HG02970 (cell line): ENCODE data around the gene ELOA.
"Not testable (repeated sequence)": the region's sequence is repeated elsewhere in the genome, so short reads cannot be mapped to it uniquely, and the experiment has no call there.

Source experiments
- ATAC-seq: cut with Tn5 transposase; IDR thresholded peaks from one replicate; pipeline ENCODE4 v1.9.1; 2021; ENCODE audit warnings: mild to moderate bottlenecking, moderate library complexity, moderate number of reproducible peaks; ENCODE audit not compliant: unreplicated experiment, low FRiP score

The ELOA gene

GRCh38 chr1:23779826-23780371 is 36.6 kb downstream of the ELOA start:
- no peak for ATAC-seq

DNA sequence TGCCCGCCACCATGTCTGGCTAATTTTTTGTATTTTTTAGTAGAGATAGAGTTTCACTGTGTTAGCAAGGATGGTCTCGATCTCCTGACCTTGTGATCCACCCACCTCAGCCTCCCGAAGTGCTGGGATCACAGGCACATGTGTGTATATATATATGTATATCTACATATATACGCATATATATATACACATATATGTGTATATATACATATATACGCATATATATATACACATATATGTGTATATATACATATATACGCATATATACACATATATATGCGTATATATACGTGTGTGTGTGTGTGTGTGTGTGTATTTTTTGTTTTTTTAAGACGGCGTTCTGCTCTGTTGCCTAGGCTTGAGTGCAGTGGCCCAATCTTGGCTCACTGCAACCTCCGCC is 39.9 kb downstream of the ELOA start:
- not testable (repeated sequence) for ATAC-seq

GRCh38 chr1:23784846-23785245 is 41.6 kb downstream of the ELOA start:
- no peak for ATAC-seq

- ATAC-seq = no peak
Observed at GRCh38 chr1:23787701-23788100, 44.4 kb downstream of the ELOA start.

- ATAC-seq = no peak
Observed at GRCh38 chr1:23788695-23789094, 45.4 kb downstream of the ELOA start.

DNA sequence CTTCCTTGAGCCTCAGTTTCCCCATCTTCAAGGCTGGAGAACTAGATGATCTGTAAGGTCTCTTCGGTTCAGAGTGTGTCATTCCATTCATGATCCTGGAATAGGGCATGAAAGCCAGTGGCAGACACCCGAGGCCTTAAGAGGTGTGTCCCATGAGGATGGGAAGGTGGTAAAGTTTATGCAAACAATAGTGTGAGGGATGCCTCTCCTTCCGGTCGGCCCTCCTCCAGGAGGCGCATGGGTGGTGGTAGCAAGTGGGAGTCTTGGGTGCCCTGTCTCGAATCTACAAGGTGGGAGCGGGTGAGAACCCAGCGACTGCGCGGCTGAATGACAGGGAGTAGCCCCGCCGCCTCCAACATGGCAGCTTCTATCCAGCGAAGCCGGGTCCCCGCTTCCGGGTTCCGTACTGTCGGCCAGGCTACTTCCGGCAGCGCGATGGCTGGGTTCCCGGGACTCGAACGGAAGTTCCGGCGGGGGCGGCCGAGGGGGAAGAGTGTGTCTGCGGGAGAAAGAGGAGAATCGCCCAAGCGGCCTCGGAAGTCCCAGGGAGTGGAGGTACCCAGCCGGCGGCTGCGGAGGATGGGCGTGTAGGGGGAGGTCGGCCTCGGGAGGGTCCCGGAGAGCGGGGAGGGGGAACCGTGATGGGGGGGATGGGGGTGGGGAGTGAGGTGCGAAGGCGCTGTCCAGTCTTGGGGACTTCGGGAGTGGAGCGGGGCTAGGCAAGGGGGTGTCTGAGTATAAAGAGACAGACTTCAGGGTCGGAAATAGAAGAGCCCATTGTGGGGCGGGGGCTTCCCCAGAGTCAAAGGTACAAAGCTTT is 47.6 kb downstream of the ELOA start, which contains the start of gene LYPLA2:
LYPLA2 (plus strand) TSS at position 450 of the 820 bp plus-strand sequence. CDS start 1,538 bp downstream, outside the sequence.
- peak; percentile 51 for ATAC-seq

GRCh38 chr1:23791516-23792047 is 48.3 kb downstream of the ELOA start:
- ATAC-seq = no peak

DNA sequence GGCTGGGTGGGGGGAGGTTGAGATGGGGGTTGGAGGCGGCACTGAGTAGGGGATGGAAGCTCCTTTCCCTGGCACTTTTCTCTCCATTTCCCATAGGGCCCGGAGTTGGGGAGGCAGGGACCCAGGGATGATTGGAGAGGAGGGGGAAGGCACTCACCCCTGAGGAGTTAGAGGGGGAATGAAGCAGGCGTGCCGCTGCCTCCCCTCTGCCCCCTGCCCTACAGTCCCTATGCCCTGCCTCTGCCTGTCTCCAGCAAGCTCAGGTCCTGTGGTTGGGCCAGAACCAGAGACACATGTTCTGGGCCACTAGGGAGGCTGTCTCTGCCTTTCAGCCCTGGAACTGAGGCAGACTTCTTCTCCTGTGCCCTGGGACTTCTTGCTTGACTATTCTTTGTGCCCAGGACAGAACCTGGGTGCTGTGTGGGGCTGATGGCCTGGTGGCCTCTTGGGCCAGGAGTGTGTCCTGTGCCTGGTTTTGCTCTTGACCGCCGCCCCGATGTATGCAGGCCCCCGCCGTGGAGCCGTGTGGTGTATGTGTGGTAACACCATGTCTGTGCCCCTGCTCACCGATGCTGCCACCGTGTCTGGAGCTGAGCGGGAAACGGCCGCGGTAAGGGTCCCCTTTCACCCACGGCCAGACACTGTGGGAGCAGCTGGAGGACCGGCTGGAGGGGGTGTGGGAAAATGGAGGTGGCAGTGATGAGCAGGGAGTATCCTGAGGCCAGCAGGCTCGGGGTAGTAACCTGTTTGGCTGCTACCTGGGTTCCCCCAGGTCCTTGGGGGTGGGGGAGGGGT is 49.1 kb downstream of the ELOA start:
- no peak for ATAC-seq

DNA sequence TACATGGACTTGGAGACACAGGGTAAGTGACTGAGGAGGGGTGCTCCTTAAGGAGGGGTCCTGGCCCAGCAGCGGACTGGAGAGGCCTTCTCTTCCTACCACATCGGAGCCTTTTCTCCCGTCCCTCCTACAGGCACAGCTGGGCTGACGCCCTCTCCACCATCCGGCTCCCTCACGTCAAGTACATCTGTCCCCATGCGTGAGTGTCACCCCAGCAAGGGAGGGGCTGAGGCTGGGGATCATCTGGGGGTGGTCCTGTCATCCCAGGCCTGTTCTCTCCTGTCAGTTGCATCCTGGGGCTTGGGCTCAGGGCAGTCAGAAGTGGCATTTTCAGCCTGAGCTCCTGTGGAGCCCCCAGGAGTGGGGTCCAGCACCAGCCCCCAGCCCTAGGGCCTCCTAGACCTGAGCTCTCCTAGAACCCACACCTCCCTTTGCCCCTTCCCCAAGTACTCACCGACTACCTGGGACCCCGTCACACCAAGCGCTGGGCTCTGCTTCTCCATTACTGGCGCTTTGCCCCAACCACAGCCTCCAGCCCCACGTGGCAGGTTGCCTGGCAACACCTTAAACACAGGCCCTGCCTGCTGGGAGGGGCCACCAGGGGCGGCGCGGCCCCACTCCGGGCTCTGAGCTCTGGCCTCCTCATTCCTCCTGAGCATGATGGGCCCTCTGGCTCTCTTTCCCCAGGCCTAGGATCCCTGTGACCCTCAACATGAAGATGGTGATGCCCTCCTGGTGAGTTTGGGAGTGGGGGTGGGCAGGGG is 49.9 kb downstream of the ELOA start:
- ATAC-seq = no peak

DNA sequence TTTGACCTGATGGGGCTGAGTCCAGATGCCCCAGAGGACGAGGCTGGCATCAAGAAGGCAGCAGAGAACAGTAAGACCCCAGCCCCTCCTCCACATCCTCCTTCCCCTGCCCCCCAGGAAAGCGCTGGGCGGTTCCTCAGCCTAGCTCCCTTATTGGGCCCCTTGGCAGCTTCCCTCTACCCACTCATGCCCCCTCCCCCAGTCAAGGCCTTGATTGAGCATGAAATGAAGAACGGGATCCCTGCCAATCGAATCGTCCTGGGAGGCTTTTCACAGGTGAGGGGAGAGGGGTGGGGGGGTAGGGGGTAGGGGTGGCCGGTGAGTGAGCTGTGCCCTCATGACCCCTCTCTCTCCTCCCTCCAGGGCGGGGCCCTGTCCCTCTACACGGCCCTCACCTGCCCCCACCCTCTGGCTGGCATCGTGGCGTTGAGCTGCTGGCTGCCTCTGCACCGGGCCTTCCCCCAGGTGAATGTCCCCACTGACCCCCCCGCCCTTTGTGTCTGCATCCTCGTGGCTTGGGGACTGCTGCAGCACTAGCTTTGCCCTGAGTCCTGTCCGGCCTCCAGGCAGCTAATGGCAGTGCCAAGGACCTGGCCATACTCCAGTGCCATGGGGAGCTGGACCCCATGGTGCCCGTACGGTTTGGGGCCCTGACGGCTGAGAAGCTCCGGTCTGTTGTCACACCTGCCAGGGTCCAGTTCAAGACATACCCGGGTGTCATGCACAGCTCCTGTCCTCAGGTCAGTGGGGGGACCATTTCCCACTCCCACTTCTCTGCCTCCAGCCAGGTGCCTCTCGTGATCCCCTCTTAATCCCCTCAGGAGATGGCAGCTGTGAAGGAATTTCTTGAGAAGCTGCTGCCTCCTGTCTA is 50.8 kb downstream of the ELOA start:
- no peak for ATAC-seq

DNA sequence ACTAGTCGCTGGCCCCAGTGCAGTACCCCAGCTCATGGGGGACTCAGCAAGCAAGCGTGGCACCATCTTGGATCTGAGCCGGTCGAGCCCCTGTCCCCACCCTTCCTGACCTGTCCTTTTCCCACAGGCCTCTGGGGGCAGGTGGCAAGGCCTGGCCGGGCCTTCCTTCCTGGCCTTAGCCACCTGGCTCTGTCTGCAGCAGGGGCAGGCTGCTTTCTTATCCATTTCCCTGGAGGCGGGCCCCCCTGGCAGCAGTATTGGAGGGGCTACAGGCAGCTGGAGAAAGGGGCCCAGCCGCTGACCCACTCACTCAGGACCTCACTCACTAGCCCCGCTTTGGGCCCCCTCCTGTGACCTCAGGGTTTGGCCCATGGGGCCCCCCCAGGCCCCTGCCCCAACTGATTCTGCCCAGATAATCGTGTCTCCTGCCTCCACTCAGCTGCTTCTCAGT is 51.5 kb downstream of the ELOA start:
- ATAC-seq = not testable (repeated sequence)

DNA sequence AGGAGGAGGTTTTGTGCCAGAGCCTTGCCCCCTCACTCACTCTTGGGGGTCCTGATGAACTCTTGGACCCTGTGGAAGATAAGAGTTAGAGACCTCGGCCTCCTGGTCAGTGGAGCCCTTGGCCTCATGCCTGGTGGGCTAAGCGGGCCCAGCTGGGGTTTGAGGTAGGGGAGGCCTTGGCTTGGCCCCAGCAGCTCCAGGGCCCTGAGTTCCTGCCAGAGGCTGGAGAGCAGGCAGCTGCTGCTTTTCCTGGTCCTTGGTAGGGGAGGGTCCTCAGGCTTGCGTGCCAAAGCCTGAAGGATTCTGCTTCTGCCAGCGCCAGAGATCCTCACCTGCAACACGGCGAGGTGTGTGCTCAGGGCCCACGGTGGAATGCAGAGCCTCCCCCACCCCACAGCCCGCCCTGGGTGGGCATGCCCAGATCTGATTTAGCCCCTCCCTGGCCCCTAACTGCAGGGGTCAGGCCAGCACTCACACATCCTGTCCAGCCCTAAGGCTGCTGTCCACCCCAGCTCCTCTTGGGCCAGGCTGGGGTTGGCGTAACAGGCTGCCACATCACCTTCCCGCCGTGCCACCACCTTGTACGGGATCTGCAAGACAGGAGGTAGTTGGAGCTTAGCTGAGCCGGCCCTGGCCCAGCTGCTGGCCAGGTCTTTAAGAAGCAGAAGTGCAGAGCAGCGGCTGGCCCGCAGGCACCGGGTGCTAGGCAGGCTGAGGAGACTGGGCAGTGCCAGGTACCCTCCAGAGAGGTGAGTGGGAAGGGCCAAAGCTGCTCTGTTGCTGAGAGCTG is 52.6 kb downstream of the ELOA start:
- ATAC-seq = no peak

DNA sequence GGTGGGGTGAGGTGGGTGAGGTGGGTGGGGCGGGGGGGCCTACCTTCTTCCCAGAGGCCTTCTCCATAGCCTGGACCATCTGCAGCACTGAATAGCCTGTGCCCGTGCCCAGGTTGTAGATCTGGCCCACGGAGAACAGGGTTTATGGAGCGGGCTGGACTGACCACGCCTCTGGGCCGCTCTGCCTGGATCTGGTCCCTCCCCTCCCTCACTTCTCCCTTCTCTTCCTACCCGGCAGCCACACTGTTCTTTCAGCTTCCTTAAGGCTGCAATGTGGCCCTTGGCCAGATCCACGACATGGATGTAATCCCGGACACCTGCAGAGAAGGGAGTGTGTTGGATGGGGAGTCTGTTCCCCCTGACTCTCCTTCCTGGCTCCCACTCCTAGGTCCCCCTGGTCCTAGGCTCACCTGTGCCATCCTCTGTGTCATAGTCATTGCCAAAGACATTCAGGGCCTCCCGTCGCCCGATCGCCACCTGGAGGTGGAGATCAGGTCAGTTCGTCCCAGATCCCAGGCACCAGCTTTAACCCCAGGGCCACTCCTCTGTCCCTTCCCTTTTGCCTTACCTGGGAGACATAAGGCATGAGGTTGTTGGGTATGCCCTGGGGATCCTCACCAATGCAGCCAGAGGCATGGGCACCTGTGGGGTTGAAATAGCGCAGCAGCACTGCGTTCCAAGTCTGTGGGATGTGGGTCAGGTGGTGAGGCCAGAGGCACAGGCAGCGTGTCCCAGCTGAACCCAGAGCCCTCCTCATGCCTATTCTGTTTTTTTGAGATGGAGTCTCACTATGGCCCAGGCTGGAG is 53.4 kb downstream of the ELOA start:
- ATAC-seq = no peak

- ATAC-seq = no peak
Observed at GRCh38 chr1:23797478-23798448, 54.5 kb downstream of the ELOA start.

DNA sequence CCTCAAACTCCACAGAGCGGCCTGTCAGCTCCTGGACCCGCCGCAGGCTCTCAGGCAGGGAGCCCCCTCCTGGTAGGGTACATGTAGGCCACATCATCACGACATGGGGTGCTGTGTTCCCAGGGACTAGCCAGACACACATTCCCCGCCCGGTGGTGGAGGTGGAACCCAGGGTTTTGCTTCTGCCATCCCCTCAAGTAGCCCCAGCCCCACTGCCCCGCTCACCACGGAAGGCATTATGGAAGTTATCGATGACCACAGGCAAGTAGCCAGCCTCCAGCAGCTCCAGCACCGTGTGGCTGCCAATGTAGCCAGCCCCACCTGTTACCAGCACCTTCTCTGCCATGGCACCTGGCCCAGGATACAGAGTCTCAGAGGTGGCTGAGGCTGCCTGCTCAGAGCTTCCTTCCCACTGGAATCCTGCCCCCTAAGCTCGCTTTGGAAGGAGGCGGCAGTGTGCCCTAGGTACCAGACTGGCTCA is 55.4 kb downstream of the ELOA start:
- ATAC-seq = no peak

DNA sequence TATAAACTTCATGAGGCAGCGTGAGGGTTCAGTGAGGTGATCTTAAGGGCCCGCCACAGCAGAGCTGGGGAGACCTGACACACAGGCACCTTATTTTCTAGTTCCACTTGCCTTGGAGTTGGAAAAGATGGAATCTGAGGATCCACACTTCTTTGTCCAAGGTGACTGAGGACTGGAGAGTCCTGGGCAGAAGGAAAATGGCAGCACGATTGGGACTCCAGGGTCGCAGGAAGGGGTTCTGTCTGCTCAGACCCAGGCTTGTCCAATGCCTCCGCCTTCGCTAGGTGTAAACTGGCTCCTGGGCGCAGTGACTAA is 55.9 kb downstream of the ELOA start:
- ATAC-seq = no peak
